Activated T-helper 9 cell treated with anti-CD3 and anti-CD28 coated beads, Interleukin-2, amount 50 U/mL, for 16 hours (primary cell): ENCODE data around the gene MINDY4B.

Experiments
- DNase-seq: peaks from one replicate; pipeline ENCODE4 v3.0.0-alpha.2; 2020; ENCODE audit warnings: low read depth

Gene MINDY4B

GRCh38 chr3:150905339-150905738, at the start of gene MINDY4B:
MINDY4B (minus strand) TSS chr3:150905439; CDS start chr3:150905439, 0 bp downstream.
- no peak for DNase-seq

- DNase-seq = no peak
Measured at GRCh38 chr3:150951923-150952322, 46.7 kb upstream of the MINDY4B start.

- DNase-seq = no peak
Measured at GRCh38 chr3:150945226-150946032, 40.2 kb upstream of the MINDY4B start.

GRCh38 chr3:150942221-150942620, 37.0 kb upstream of the MINDY4B start:
- DNase-seq = no peak

GRCh38 chr3:150936693-150937092, 31.5 kb upstream of the MINDY4B start:
- no peak for DNase-seq

- DNase-seq = no peak
Measured at GRCh38 chr3:150933473-150933995, 28.3 kb upstream of the MINDY4B start.

- DNase-seq = no peak
Measured at GRCh38 chr3:150931745-150932144, 26.5 kb upstream of the MINDY4B start.

GRCh38 chr3:150930839-150931238, 25.6 kb upstream of the MINDY4B start:
- DNase-seq = no peak

GRCh38 chr3:150928234-150928633, 23.0 kb upstream of the MINDY4B start:
- no peak for DNase-seq

GRCh38 chr3:150926328-150926727, 21.1 kb upstream of the MINDY4B start:
- no peak for DNase-seq

- DNase-seq = peak; percentile 15
Measured at GRCh38 chr3:150925751-150926201, 20.5 kb upstream of the MINDY4B start.

- DNase-seq = no peak
Measured at GRCh38 chr3:150922611-150923010, 17.4 kb upstream of the MINDY4B start.

- DNase-seq = no peak
Measured at GRCh38 chr3:150921209-150921608, 16.0 kb upstream of the MINDY4B start.

GRCh38 chr3:150920236-150920635, 15.0 kb upstream of the MINDY4B start:
- DNase-seq = no peak

- DNase-seq = no peak
Measured at GRCh38 chr3:150917951-150918350, 12.7 kb upstream of the MINDY4B start.

- DNase-seq = no peak
Measured at GRCh38 chr3:150913133-150913922, 8.1 kb upstream of the MINDY4B start.

GRCh38 chr3:150912501-150912900, 7.3 kb upstream of the MINDY4B start:
- DNase-seq = no peak

GRCh38 chr3:150911771-150912170, 6.5 kb upstream of the MINDY4B start:
- DNase-seq = no peak

GRCh38 chr3:150906461-150906860, 1.2 kb upstream of the MINDY4B start:
- DNase-seq = no peak

- DNase-seq = no peak
Measured at GRCh38 chr3:150905746-150906145, 507 bp upstream of the MINDY4B start.

- DNase-seq = no peak
Measured at GRCh38 chr3:150902988-150903387, 2.3 kb downstream of the MINDY4B start.

GRCh38 chr3:150901793-150902192, 3.4 kb downstream of the MINDY4B start:
- no peak for DNase-seq

GRCh38 chr3:150899141-150899540, 6.1 kb downstream of the MINDY4B start:
- DNase-seq = no peak
